ENCODE results near the gene ENDOG.

Gene ENDOG

DNA sequence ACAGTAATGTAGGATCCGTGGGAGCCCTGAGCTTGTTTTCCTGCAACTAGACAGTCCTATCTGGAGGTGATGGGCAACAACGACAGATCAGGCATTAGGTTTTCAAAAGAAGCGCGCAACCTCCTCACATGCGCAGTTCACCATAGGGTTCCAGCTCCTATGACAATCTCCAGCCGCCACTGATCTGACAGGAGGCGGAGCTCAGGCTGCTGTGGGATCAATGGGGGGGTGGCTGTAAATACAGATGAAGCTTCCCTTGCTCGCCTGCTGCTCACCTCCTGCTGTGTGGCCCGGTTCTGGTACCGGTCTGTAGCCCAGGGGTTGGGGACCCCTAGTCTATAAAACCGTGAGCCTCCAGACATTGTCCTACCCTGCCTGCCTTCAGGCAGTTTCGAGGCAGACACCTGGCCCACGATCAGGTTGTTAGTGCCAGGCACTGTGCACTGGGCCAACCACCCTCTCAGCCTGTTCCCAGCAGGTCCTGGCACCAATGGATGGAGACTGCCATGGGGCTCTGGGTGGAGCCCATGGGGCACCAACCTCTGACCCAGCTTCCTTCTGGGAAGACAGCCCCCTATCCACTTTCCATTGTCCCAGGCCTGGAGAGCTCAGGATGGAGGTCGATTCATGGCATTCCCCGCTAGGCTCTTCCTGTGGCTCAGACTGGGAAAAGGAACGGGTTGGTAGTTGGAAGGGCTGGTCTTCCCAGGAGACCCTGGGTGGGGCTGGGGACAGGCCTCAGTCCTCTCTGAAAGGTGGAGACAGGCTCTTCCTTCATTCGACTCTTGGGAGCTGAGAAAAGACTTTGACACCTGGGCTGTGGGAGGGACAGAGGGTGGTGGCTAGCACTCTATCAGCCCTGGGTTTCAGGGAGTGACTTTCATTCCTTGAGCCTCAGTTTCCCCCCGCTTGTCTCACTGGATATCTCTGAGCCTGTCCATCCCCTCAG, 1.7 kb downstream of the ENDOG start:
- Histone ChIP-seq H3K4me2 (ENCODE audit: low read length) (0 out of 2 replicates have a peak overlapping the region, but pooled peaks have one; percentile 65), H3K4me1 (ENCODE audit: low read length) (no peaks in the 10 kb centered on the region), H3K36me3 (replicated peaks; ENCODE audit: low read depth, low read length) (peaks cover 11% of the 10 kb centered on the region), H3K27me3 (ENCODE audit: low read depth, low read length) (no peaks in the 10 kb centered on the region), H4K20me1 (ENCODE audit: insufficient read depth, low read length) (no peaks in the 10 kb centered on the region), H3K9me3 (ENCODE audit: insufficient read depth, low read length) (no peaks in the 10 kb centered on the region), H3K79me2 (ENCODE audit: low read length) (no peaks in the 10 kb centered on the region), H3K4me3 (ENCODE audit: low read length) (no peak overlapping the region), H2AFZ (ENCODE audit: low read depth, low read length) (no peak overlapping the region), H3K27ac (ENCODE audit: low read length) (no peak overlapping the region), H3K9ac (ENCODE audit: low read length) (no peak overlapping the region)
- TF ChIP-seq, protein P1, sequence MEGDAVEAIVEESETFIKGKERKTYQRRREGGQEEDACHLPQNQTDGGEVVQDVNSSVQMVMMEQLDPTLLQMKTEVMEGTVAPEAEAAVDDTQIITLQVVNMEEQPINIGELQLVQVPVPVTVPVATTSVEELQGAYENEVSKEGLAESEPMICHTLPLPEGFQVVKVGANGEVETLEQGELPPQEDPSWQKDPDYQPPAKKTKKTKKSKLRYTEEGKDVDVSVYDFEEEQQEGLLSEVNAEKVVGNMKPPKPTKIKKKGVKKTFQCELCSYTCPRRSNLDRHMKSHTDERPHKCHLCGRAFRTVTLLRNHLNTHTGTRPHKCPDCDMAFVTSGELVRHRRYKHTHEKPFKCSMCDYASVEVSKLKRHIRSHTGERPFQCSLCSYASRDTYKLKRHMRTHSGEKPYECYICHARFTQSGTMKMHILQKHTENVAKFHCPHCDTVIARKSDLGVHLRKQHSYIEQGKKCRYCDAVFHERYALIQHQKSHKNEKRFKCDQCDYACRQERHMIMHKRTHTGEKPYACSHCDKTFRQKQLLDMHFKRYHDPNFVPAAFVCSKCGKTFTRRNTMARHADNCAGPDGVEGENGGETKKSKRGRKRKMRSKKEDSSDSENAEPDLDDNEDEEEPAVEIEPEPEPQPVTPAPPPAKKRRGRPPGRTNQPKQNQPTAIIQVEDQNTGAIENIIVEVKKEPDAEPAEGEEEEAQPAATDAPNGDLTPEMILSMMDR (IDR thresholded peaks at IDR 0.05; ENCODE audit: low read depth, low read length), result no peak
- TF ChIP-seq EZH2phosphoT487 (IDR thresholded peaks at IDR 0.05; ENCODE audit: low read depth), result no peak

DNA sequence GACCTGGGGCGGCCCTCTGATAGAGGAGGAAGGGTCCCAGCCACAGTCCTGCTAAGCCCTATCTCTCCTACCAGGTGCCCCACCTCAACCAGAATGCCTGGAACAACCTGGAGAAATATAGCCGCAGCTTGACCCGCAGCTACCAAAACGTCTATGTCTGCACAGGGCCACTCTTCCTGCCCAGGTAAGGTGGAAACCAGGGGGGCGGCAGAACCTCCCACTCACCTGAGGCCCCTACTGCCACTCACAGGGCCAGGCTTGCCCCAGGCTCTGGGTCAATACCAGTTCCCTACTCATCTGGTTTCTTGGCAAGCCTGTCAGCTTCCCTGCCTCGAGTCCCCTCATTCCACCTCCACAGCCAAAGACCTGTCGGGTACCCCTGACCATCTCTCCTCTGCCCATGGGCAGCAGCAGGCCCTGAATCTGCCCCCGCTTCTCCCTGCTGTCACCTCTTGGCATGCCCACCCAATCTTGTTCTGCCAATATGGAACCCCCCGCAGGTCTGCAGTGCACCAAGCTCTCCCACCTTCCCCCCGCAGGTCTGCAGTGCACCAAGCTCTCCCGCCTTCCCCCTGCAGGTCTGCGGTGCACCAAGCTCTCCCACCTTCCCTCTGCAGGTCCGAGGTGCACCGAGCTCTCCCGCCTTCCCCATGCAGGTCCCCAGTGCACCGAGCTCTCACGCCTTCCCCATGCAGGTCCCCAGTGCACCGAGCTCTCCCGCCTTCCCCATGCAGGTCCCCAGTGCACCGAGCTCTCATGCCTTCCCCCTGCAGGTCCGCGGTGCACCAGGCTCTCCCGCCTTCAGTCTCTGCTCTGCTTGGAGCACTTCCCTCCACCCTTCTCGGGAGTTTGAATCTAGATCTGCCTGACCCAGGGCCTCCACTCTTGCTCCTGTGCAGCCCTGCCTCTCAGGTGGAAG, 2.6 kb downstream of the ENDOG start:
- Histone ChIP-seq H3K36me3 (replicated peaks; ENCODE audit: low read depth, low read length) (peaks cover 14% of the 10 kb centered on the region), H3K27ac (ENCODE audit: low read length) (no peak overlapping the region), H3K27me3 (ENCODE audit: low read depth, low read length) (no peaks in the 10 kb centered on the region), H3K9ac (ENCODE audit: low read length) (no peak overlapping the region), H3K79me2 (ENCODE audit: low read length) (no peaks in the 10 kb centered on the region), H2AFZ (ENCODE audit: low read depth, low read length) (no peak overlapping the region), H3K4me2 (ENCODE audit: low read length) (no peak overlapping the region), H3K9me3 (ENCODE audit: insufficient read depth, low read length) (no peaks in the 10 kb centered on the region), H3K4me3 (ENCODE audit: low read length) (no peak overlapping the region), H3K4me1 (ENCODE audit: low read length) (no peaks in the 10 kb centered on the region), H4K20me1 (ENCODE audit: insufficient read depth, low read length) (no peaks in the 10 kb centered on the region)
- no peak for TF ChIP-seq EZH2phosphoT487 (IDR thresholded peaks at IDR 0.05; ENCODE audit: low read depth)
- TF ChIP-seq, protein P1 (IDR thresholded peaks at IDR 0.05; ENCODE audit: low read depth, low read length), result no peak

DNA sequence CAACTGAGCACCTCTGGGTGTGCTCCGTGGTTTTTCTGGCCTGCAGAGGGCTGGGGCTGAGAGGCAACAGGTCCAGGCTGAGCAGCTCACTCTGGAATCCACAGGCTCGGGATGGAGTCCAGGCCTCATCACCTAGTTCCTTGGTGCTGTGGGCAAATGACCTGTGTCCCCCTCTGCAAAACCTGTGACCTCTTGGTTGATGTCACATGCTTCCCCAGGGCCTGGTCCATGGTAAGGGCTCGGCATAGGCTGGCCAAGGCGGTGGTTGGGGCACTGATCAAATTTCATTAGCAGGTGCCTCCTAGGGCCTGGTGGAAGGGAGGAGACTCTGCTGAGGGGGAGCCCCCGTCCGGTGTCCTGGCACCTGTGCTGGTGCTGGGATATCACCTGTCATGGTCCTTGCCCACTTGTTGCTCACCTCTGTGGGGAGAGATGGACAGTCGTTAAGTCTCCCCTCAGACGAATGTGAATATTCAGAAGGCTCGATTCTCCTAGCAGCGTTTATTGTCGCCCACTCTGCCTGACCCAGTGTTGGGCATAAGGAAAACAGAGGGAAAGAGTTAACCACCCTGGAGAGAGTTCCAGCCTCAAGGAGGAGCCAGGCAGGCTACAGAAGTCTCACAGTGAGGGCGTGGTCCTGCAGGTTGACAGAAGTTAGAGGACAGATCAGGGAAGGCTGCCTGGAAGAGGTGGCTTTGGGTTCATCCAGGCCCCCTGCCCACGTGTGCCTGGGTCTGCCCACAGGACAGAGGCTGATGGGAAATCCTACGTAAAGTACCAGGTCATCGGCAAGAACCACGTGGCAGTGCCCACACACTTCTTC, 3.5 kb downstream of the ENDOG start:
- Histone ChIP-seq H3K36me3 (replicated peaks; ENCODE audit: low read depth, low read length) (peaks cover 18% of the 10 kb centered on the region), H3K27ac (ENCODE audit: low read length) (no peak overlapping the region)
- TF ChIP-seq, protein P1 (IDR thresholded peaks at IDR 0.05; ENCODE audit: low read depth, low read length), result no peak
- no peak for TF ChIP-seq EZH2phosphoT487 (IDR thresholded peaks at IDR 0.05; ENCODE audit: low read depth)

More for the DNA sequence above, 3.5 kb downstream of the ENDOG start:
- Histone ChIP-seq H3K27me3 (ENCODE audit: low read depth, low read length) (no peaks in the 10 kb centered on the region), H3K4me1 (ENCODE audit: low read length) (no peaks in the 10 kb centered on the region), H3K9me3 (ENCODE audit: insufficient read depth, low read length) (no peaks in the 10 kb centered on the region), H3K9ac (ENCODE audit: low read length) (no peak overlapping the region), H2AFZ (ENCODE audit: low read depth, low read length) (no peak overlapping the region), H3K79me2 (ENCODE audit: low read length) (no peaks in the 10 kb centered on the region), H4K20me1 (ENCODE audit: insufficient read depth, low read length) (no peaks in the 10 kb centered on the region), H3K4me2 (ENCODE audit: low read length) (no peak overlapping the region), H3K4me3 (ENCODE audit: low read length) (no peak overlapping the region)
